MCF 10A (cell line): ENCODE data around the gene PLLP. TPM values are rescaled to one million over a fixed set of nuclear protein-coding genes. Genes with fewer than 3 reads are reported as not detected.

ENCODE experiments used
- BruUV-seq: library from RNA; stranded (reverse); fragments of 400-500 nt; replicated peaks from 2 replicates; lab custom pipeline; 2021; lab: Mats Ljungman, UMichigan
- CTCF ChIA-PET: fragments of 300-600 bp; sonication (Branson Sonifier 250); formaldehyde crosslinking; extraction: SDS; loops from one replicate; lab custom pipeline; 2021; ENCODE audit warnings: antibody characterized with exemption, inconsistent platforms; lab: Yijun Ruan, JAX
- POLR2A ChIA-PET: fragments of 300-600, 350-650 bp; sonication (Branson Sonifier 250); formaldehyde crosslinking; extraction: SDS; loops from one replicate; lab custom pipeline; 2020; ENCODE audit warnings: antibody characterized with exemption, inconsistent platforms; lab: Yijun Ruan, JAX
- DNase-seq: peaks from one replicate; pipeline ENCODE4 v3.0.0-alpha.2; 2018; ENCODE audit not compliant: unreplicated experiment
- H3K27ac Mint-ChIP-seq: one replicate; pipeline ENCODE4 v1.8.0; 2022; ENCODE audit warnings: mild to moderate bottlenecking, low read depth, mixed read lengths; ENCODE audit not compliant: unreplicated experiment
- H3K27me3 Mint-ChIP-seq: one replicate; pipeline ENCODE4 v1.8.0; 2022; ENCODE audit warnings: mixed read lengths; ENCODE audit not compliant: insufficient read depth, unreplicated experiment
- H3K36me3 Mint-ChIP-seq: one replicate; pipeline ENCODE4 v1.8.0; 2022; ENCODE audit warnings: mild to moderate bottlenecking, moderate library complexity, mixed read lengths; ENCODE audit not compliant: insufficient read depth, unreplicated experiment
- H3K4me1 Mint-ChIP-seq: one replicate; pipeline ENCODE4 v1.8.0; 2022; ENCODE audit warnings: mixed read lengths; ENCODE audit not compliant: insufficient read depth, unreplicated experiment
- H3K4me3 Mint-ChIP-seq: one replicate; pipeline ENCODE4 v1.8.0; 2022; ENCODE audit warnings: mild to moderate bottlenecking, moderate library complexity, mixed read lengths; ENCODE audit not compliant: unreplicated experiment
- H3K9me3 Mint-ChIP-seq: one replicate; pipeline ENCODE4 v1.8.0; 2022; ENCODE audit warnings: mixed read lengths; ENCODE audit not compliant: unreplicated experiment
- CTCF ChIP-seq: fragments of 200-600 bp; IDR thresholded peaks from one replicate; pipeline ENCODE4 v1.8.0; 2022; ENCODE audit warnings: antibody characterized with exemption, mild to moderate bottlenecking; ENCODE audit not compliant: unreplicated experiment
- intact Hi-C: fragments of 100-400 bp; cut with micrococcal nuclease; formaldehyde crosslinking; loops from 2 replicates; pipeline ENCODE4 v1.14.1; 2022
- total RNA-seq: library from RNA; stranded (reverse); gene quantifications from 2 replicates; pipeline ENCODE4 v1.2.3, GENCODE V29; 2022

PLLP gene
- total RNA-seq, 1 experiment from 2014 or later = 6.1 TPM

GRCh38 chr16:57285379-57285778, 907 bp upstream of the PLLP start:
- Mint-ChIP-seq H3K27me3 (no peaks in the 10 kb centered on the region), H3K9me3 (no peaks in the 10 kb centered on the region), H3K4me1 (peaks cover 27% of the 10 kb centered on the region), H3K27ac (no peak overlapping the region), H3K4me3 (peak overlapping the region; percentile 65), H3K36me3 (no peaks in the 10 kb centered on the region)
- no peak for TF ChIP-seq CTCF
- DNase-seq = no peak
- BruUV-seq = no TSS peak
- CTCF ChIA-PET = interaction anchor here (0.5 to 0.6 kb wide), 2 partner anchors 28 to 132 kb away, joined by 3 to 4 read pairs; no protein-coding TSS in a partner anchor
- intact Hi-C loops = no loop called here
- POLR2A ChIA-PET = no interaction called here

GRCh38 chr16:57284952-57285363, 486 bp upstream of the PLLP start:
- intact Hi-C loops = no loop called here
- Mint-ChIP-seq H3K4me1 (peaks cover 32% of the 10 kb centered on the region), H3K9me3 (no peaks in the 10 kb centered on the region), H3K4me3 (peak overlapping the region; percentile 65), H3K27ac (no peak overlapping the region), H3K27me3 (no peaks in the 10 kb centered on the region), H3K36me3 (no peaks in the 10 kb centered on the region)
- no peak for TF ChIP-seq CTCF
- ChIA-PET POLR2A (interaction anchor here (0.6 to 0.7 kb wide), 2 partner anchors 41 to 115 kb away, joined by 3 read pairs; no protein-coding TSS in a partner anchor), CTCF (no interaction called here)
- no TSS peak for BruUV-seq
- DNase-seq = peak; percentile 27

- peak overlapping the region; percentile 72 for H3K4me3 Mint-ChIP-seq
- no TSS peak for BruUV-seq
- POLR2A ChIA-PET = interaction anchor here (0.6 kb wide), 1 partner anchor 221 kb away, joined by 3 read pairs; no protein-coding TSS in a partner anchor
- no peak for DNase-seq
- H3K4me1 Mint-ChIP-seq = peaks cover 34% of the 10 kb centered on the region
- CTCF ChIA-PET = no interaction called here
- intact Hi-C loops = no loop called here
- H3K9me3 Mint-ChIP-seq = no peaks in the 10 kb centered on the region
- no peak overlapping the region for H3K27ac Mint-ChIP-seq
- no peaks in the 10 kb centered on the region for H3K27me3 Mint-ChIP-seq
- no peak for TF ChIP-seq CTCF
- H3K36me3 Mint-ChIP-seq = no peaks in the 10 kb centered on the region
These were observed 588 bp downstream of the PLLP start for GRCh38 chr16:57283959-57284208.

- no peak overlapping the region for H3K27ac Mint-ChIP-seq
- no peaks in the 10 kb centered on the region for H3K36me3 Mint-ChIP-seq
- H3K27me3 Mint-ChIP-seq = no peaks in the 10 kb centered on the region
- peaks cover 34% of the 10 kb centered on the region for H3K4me1 Mint-ChIP-seq
- no peaks in the 10 kb centered on the region for H3K9me3 Mint-ChIP-seq
- peak overlapping the region; percentile 72 for H3K4me3 Mint-ChIP-seq
- CTCF ChIA-PET = interaction anchor here (1.0 kb wide), 1 partner anchor 134 kb away, joined by 4 read pairs; no protein-coding TSS in a partner anchor
- POLR2A ChIA-PET = interaction anchor here (0.6 to 1.0 kb wide), 2 partner anchors 17 to 222 kb away, joined by 3 to 4 read pairs; no protein-coding TSS in a partner anchor
- no peak for DNase-seq
- no TSS peak for BruUV-seq
- TF ChIP-seq CTCF = no peak
- intact Hi-C loops = no loop called here
These were observed 1.1 kb downstream of the PLLP start for GRCh38 chr16:57283214-57283958.
